ENCODE results near the gene BBS7. TPM values are rescaled to one million over a fixed set of nuclear protein-coding genes. Genes with fewer than 3 reads are reported as not detected.
A peak's percentile ranks its signal among the peaks of the same experiment; 100 is the strongest.

The BBS7 gene
- total and polyA plus RNA-seq, 4 donors = 8.6 to 22.1 (median 10.8) TPM

GRCh38 chr4:121783210-121783609 is 87.1 kb downstream of the BBS7 start:
- Histone ChIP-seq H3K4me1 (ENCODE audit: control insufficient read depth in 5 of 5, insufficient read depth in 5 of 5, low read length in 5 of 5) (peaks cover 0 to 4% (median under 1%) of the 10 kb centered on the region in 5 donors), H3K27ac (ENCODE audit: low read depth in 1 of 2, low read length in 1 of 2) (no peak overlapping the region), H3K36me3 (ENCODE audit: control insufficient read depth in 4 of 4, insufficient read depth in 4 of 4, low read length in 4 of 4) (no peaks in the 10 kb centered on the region), H3K9ac (ENCODE audit: insufficient read depth in 1 of 2, low read length in 2 of 2) (no peak overlapping the region), H3K4me3 (no peak overlapping the region), H3K9me3 (ENCODE audit: control insufficient read depth in 4 of 4, insufficient read depth in 3 of 4, low read length in 3 of 4) (peaks cover 0 to 4% (median 0%) of the 10 kb centered on the region in 4 donors), H3K27me3 (ENCODE audit: control insufficient read depth in 3 of 3, insufficient read depth in 3 of 3, low read length in 2 of 3) (no peaks in the 10 kb centered on the region)
- ATAC-seq (ENCODE audit: insufficient read depth, low FRiP score) (no peak), DNase-seq (no peak)
- WGBS, 2 donors = 79 to 89% methylated on average over 1 of the region's 1 CpG
- no peak for TF ChIP-seq CTCF (IDR thresholded peaks at IDR 0.05; ENCODE audit: control extremely low read depth, extremely low read depth)

GRCh38 chr4:121778991-121779628 is 91.2 kb downstream of the BBS7 start:
- Histone ChIP-seq H3K4me3 (no peak overlapping the region), H3K27me3 (ENCODE audit: control insufficient read depth in 3 of 3, insufficient read depth in 3 of 3, low read length in 2 of 3) (peaks cover 0 to 4% (median 0%) of the 10 kb centered on the region in 3 donors), H3K27ac (ENCODE audit: low read depth in 1 of 2, low read length in 1 of 2) (no peak overlapping the region), H3K4me1 (ENCODE audit: control insufficient read depth in 5 of 5, insufficient read depth in 5 of 5, low read length in 5 of 5) (peaks cover 0 to 5% (median 4%) of the 10 kb centered on the region in 5 donors), H3K36me3 (ENCODE audit: control insufficient read depth in 4 of 4, insufficient read depth in 4 of 4, low read length in 4 of 4) (no peaks in the 10 kb centered on the region), H3K9me3 (ENCODE audit: control insufficient read depth in 4 of 4, insufficient read depth in 3 of 4, low read length in 3 of 4) (no peaks in the 10 kb centered on the region), H3K9ac (ENCODE audit: insufficient read depth in 1 of 2, low read length in 2 of 2) (no peak overlapping the region)
- DNase-seq (peak; percentile 62 to 87 (median 78)), ATAC-seq (ENCODE audit: insufficient read depth, low FRiP score) (no peak)
- no peak for TF ChIP-seq CTCF (IDR thresholded peaks at IDR 0.05; ENCODE audit: control extremely low read depth, extremely low read depth)
- 71 to 78% methylated on average over 8 of the region's 8 CpGs for WGBS, 2 donors

GRCh38 chr4:121777625-121778024 is 92.6 kb downstream of the BBS7 start:
- Histone ChIP-seq H3K4me3 (no peak overlapping the region), H3K27ac (ENCODE audit: low read depth in 1 of 2, low read length in 1 of 2) (peak overlapping the region in 1 of 2 donors; percentile 9), H3K36me3 (ENCODE audit: control insufficient read depth in 4 of 4, insufficient read depth in 4 of 4, low read length in 4 of 4) (no peaks in the 10 kb centered on the region), H3K9ac (ENCODE audit: insufficient read depth in 1 of 2, low read length in 2 of 2) (no peak overlapping the region), H3K4me1 (ENCODE audit: control insufficient read depth in 5 of 5, insufficient read depth in 5 of 5, low read length in 5 of 5) (peaks cover 0 to 5% (median 4%) of the 10 kb centered on the region in 5 donors), H3K27me3 (ENCODE audit: control insufficient read depth in 3 of 3, insufficient read depth in 3 of 3, low read length in 2 of 3) (peaks cover 0 to 4% (median 0%) of the 10 kb centered on the region in 3 donors), H3K9me3 (ENCODE audit: control insufficient read depth in 4 of 4, insufficient read depth in 3 of 4, low read length in 3 of 4) (no peaks in the 10 kb centered on the region)
- 47 to 71% methylated on average over 3 of the region's 3 CpGs for WGBS, 2 donors
- DNase-seq (no peak), ATAC-seq (ENCODE audit: insufficient read depth, low FRiP score) (no peak)
- TF ChIP-seq CTCF (IDR thresholded peaks at IDR 0.05; ENCODE audit: control extremely low read depth, extremely low read depth) = no peak
